ENCODE measurements around the gene HTR3D. TPM values are rescaled to one million over a fixed set of nuclear protein-coding genes. Genes with fewer than 3 reads are reported as not detected.

HTR3D gene
- total RNA-seq, 2 donors from 2014 or later, result not detected

DNA sequence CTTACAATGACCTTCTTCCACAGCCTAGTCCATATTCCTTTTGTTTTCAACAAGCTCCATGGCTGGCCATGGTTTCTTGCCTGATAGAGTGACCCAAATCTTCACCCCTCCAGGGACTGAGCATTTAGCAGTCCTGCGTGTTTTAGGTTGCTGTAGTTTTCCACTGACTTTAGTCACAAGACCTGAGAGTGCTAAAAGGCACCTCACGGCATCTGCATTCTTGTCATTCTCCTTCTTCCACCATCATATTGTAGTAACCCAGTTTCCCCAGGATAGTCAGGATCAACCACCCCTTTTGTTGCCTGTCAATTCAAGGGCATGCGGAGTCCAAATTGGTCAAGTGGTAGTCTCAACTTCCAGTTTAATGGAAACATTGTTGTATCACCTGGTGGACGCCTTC, 42.1 kb downstream of the HTR3D start:
- Histone ChIP-seq H3K27me3 (no peaks in the 10 kb centered on the region), H3K9me3 (no peaks in the 10 kb centered on the region)
- TF ChIP-seq, protein P1, sequence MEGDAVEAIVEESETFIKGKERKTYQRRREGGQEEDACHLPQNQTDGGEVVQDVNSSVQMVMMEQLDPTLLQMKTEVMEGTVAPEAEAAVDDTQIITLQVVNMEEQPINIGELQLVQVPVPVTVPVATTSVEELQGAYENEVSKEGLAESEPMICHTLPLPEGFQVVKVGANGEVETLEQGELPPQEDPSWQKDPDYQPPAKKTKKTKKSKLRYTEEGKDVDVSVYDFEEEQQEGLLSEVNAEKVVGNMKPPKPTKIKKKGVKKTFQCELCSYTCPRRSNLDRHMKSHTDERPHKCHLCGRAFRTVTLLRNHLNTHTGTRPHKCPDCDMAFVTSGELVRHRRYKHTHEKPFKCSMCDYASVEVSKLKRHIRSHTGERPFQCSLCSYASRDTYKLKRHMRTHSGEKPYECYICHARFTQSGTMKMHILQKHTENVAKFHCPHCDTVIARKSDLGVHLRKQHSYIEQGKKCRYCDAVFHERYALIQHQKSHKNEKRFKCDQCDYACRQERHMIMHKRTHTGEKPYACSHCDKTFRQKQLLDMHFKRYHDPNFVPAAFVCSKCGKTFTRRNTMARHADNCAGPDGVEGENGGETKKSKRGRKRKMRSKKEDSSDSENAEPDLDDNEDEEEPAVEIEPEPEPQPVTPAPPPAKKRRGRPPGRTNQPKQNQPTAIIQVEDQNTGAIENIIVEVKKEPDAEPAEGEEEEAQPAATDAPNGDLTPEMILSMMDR (IDR thresholded peaks at IDR 0.05), result no peak

DNA sequence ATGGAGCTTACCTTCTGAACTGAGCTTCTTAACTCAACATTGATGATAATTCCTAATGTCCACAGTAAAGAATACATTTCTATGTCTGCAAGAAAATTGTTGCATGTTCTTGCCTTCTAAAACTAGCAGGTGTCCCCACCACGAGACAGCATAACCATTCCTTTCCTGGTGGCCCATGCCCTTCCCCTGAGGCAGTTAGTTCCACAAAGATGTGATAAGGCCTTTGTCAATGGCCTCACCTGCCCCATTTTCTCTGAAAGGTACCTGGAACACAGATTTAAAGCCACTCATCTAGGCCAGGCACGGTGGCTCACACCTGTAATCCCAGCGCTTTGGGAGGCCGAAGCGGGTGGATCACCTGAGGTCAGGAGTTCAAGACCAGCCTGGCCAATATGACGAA, 44.4 kb downstream of the HTR3D start:
- Histone ChIP-seq H3K4me3 (no peak overlapping the region), H3K9me3 (no peaks in the 10 kb centered on the region), H3K27me3 (no peaks in the 10 kb centered on the region), H3K27ac (no peak overlapping the region), H3K36me3 (no peaks in the 10 kb centered on the region), H3K4me1 (no peaks in the 10 kb centered on the region)
- TF ChIP-seq, protein P1 (IDR thresholded peaks at IDR 0.05), result no peak
- DNase-seq (ENCODE audit: low spot score), result no peak

More for the DNA sequence above, 42.1 kb downstream of the HTR3D start:
- Histone ChIP-seq H3K4me1 (no peaks in the 10 kb centered on the region), H3K4me3 (no peak overlapping the region), H3K27ac (no peak overlapping the region), H3K36me3 (no peaks in the 10 kb centered on the region)
- no peak for DNase-seq (ENCODE audit: low spot score)

DNA sequence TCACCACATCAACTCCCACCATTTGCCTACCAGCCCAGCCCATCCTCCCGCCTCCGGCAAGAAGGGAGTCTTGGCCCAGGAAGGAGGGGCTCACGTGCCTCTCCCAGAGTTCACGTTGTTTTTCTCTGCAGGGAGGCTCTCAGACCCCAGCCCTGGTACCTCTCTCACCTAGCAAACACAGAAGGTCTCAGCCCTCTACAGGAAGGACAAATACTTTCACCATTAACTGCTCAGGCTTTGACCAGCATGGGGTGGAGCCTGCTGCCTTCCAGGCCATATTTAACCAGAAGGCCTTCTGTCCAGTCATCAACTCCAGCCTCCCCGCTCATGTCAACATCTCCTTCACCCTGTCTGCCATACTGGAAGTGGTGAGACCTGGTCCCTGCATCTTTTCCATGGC, 46.3 kb downstream of the HTR3D start:
- Histone ChIP-seq H3K4me1 (no peaks in the 10 kb centered on the region), H3K27ac (no peak overlapping the region), H3K36me3 (no peaks in the 10 kb centered on the region), H3K27me3 (no peaks in the 10 kb centered on the region), H3K4me3 (no peak overlapping the region), H3K9me3 (no peaks in the 10 kb centered on the region)
- no peak for DNase-seq (ENCODE audit: low spot score)
- TF ChIP-seq, protein P1 (IDR thresholded peaks at IDR 0.05), result no peak

DNA sequence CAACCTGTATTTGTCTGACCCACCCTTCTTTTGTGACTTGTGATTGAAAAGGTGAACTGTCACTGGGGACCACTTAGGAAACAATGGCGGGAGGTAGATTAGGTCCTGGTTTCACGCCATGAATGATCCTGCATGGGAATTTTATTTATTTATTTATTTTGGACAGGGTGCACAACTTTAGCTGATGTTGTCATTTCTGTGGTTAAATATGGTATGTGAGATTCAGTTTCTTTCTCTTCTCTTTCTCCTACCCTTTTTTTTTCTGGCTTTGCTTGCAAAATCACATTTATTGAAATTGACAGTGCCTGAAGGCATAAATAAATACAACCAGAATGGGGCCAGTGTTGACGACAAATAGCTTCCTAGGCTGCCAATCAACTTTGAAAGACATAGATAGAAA, 47.3 kb downstream of the HTR3D start:
- no peak for DNase-seq (ENCODE audit: low spot score)
- H3K4me1 ChIP-seq, result no peaks in the 10 kb centered on the region
- no peak overlapping the region for H3K27ac ChIP-seq
- no peaks in the 10 kb centered on the region for H3K36me3 ChIP-seq
- H3K9me3 ChIP-seq, result no peaks in the 10 kb centered on the region
- H3K4me3 ChIP-seq, result no peak overlapping the region
- H3K27me3 ChIP-seq, result no peaks in the 10 kb centered on the region
- TF ChIP-seq, protein P1 (IDR thresholded peaks at IDR 0.05), result no peak

DNA sequence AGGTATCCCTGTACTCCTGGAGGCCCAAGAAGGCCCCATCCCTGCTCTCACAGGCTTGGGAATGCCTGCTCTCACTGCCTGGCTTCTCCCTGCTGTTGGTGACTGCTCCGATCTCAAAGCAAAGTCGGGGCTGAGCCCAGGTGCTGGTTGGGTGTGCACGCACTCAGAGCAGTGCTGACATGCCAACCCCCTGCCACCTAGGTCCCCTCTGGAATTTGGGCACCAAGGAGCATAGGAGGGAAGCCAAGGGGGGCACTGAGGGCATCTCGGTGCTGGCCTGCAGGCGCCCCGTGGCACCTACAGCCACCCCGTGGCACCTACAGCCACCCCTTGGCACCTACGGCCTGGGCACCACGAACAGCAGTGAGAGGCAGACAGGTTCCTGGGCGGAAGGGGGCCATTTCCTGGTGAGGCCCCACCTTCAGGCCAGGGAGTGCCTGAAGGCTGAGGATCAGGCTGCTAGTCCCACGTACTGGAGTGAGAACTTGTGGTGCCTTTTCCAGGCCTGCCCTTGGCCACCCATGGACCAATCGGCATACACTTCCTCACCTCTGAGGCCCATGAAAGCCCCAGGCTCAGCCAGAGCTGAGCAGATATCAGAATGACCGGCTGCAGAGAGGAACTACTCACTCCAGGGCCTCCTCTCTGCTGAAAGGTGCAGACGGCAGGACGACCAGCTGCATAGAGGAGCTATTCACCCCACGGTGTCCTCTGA, 49.7 kb downstream of the HTR3D start:
- H3K9me3 ChIP-seq, result no peaks in the 10 kb centered on the region
- TF ChIP-seq, protein P1 (IDR thresholded peaks at IDR 0.05), result no peak
- H3K4me3 ChIP-seq, result no peak overlapping the region
- H3K27ac ChIP-seq, result no peak overlapping the region
- no peak for DNase-seq (ENCODE audit: low spot score)
- no peaks in the 10 kb centered on the region for H3K27me3 ChIP-seq
- H3K4me1 ChIP-seq, result no peaks in the 10 kb centered on the region
- no peaks in the 10 kb centered on the region for H3K36me3 ChIP-seq

DNA sequence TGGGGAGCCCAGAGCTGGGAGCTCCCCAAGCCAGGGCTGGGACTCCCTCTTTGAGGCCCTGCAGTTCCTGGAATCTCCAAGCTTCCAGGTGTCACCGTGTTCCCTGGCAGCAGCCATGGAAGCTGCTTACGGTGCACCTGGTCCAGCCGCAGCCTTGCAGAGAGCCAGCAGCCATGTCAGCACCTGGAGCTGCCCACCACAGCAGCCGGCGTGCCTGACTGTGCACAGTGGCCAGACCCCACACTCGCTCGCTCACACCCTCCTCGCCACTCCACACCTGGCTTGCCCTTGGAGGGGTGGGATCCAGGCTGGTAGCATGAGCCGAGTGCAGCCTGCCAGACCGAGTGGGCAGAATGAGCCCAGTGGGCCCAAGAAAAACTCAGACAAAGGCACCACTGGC, 50.5 kb downstream of the HTR3D start:
- H3K9me3 ChIP-seq, result no peaks in the 10 kb centered on the region

More for the DNA sequence above, 50.5 kb downstream of the HTR3D start:
- no peak overlapping the region for H3K4me3 ChIP-seq
- TF ChIP-seq, protein P1 (IDR thresholded peaks at IDR 0.05), result no peak
- H3K27ac ChIP-seq, result no peak overlapping the region
- no peaks in the 10 kb centered on the region for H3K4me1 ChIP-seq
- no peaks in the 10 kb centered on the region for H3K27me3 ChIP-seq
- H3K36me3 ChIP-seq, result no peaks in the 10 kb centered on the region
- DNase-seq (ENCODE audit: low spot score), result no peak
